MM.1S (cell line): Measurements from ENCODE around the gene NPPA.

Experiments used
- EZH2 ChIP-seq: fragments of 300-600 bp; sonication (generic); optimal IDR thresholded peaks from 2 replicates; pipeline ENCODE3; 2017; ENCODE audit warnings: low read depth, mild to moderate bottlenecking, antibody characterized with exemption, low read length, mixed read lengths
- EZH2phosphoT487 ChIP-seq: fragments of 300-600 bp; sonication (generic); IDR thresholded peaks from 2 replicates; pipeline ENCODE4 v1.6.1; 2018; ENCODE audit warnings: antibody characterized with exemption, low read length
- TF ChIP-seq, protein P1 (sequence below): fragments of 300-600 bp; sonication (generic); IDR thresholded peaks from 2 replicates; pipeline ENCODE4 v1.5.1; 2016; ENCODE audit warnings: antibody characterized with exemption, low read length, mixed read lengths

DNA sequence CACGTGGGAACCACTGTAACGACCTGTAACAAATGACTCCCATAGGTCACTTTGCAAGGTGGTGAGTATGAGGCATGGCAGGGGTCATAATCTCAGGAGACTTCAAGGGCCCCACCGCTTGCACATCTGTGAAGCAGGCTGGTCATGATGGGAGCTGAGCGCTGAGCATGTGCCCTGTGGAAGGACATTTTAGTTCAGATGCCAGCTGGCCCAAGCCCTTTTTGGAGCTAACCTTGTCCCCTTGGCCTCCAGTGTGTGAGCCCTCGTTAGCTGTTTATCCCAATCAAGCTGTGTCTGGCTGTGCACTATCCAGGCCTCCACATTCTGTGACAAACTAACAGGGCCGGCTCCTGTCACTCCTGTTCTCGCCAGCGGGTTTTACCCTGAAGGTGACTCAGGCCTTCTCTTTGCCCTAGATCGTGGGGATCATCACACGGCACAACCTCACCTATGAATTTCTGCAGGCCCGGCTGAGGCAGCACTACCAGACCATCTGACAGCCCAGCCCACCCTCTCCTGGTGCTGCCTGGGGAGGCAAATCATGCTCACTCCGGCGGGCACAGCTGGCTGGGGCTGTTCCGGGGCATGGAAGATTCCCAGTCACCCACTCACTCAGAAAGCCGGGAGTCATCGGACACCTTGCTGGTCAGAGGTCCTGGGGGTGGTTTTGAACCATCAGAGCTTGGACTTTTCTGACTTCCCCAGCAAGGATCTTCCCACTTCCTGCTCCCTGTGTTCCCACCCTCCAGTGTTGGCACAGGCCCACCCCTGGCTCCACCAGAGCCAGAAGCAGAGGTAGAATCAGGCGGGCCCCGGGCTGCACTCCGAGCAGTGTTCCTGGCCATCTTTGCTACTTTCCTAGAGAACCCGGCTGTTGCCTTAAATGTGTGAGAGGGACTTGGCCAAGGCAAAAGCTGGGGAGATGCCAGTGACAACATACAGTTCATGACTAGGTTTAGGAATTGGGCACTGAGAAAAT, 7.6 kb downstream of the NPPA start:
- TF ChIP-seq, protein P1, sequence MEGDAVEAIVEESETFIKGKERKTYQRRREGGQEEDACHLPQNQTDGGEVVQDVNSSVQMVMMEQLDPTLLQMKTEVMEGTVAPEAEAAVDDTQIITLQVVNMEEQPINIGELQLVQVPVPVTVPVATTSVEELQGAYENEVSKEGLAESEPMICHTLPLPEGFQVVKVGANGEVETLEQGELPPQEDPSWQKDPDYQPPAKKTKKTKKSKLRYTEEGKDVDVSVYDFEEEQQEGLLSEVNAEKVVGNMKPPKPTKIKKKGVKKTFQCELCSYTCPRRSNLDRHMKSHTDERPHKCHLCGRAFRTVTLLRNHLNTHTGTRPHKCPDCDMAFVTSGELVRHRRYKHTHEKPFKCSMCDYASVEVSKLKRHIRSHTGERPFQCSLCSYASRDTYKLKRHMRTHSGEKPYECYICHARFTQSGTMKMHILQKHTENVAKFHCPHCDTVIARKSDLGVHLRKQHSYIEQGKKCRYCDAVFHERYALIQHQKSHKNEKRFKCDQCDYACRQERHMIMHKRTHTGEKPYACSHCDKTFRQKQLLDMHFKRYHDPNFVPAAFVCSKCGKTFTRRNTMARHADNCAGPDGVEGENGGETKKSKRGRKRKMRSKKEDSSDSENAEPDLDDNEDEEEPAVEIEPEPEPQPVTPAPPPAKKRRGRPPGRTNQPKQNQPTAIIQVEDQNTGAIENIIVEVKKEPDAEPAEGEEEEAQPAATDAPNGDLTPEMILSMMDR: no peak
- TF ChIP-seq EZH2phosphoT487 (no peak), EZH2 (no peak)
